ENCODE measurements around the gene THBS3. TPM values are rescaled to one million over a fixed set of nuclear protein-coding genes. Genes with fewer than 3 reads are reported as not detected.

The THBS3 gene
- polyA plus RNA-seq, 1 donor (not counting 4 experiments of a cell fraction or from before 2014, with no cell fraction given): 16.2 TPM

- H3K4me1 ChIP-seq (ENCODE audit: control insufficient read depth, extremely low read depth, insufficient read depth, low read length): peaks cover 5% of the 10 kb centered on the region
Observed at GRCh38 chr1:155184835-155185782, 22.6 kb downstream of the THBS3 start.

GRCh38 chr1:155184351-155184811 is 23.3 kb downstream of the THBS3 start:
- H3K27me3 ChIP-seq (ENCODE audit: control insufficient read depth, extremely low read depth, insufficient read depth, low read length): no peaks in the 10 kb centered on the region
- FAIRE-seq (no peak), DNase-seq (ENCODE audit: low read depth, low spot score) (no peak)
- no peaks in the 10 kb centered on the region for H3K9me3 ChIP-seq (ENCODE audit: control insufficient read depth, low read depth, low read length)
- H3K4me2 ChIP-seq (ENCODE audit: control insufficient read depth, extremely low read depth, insufficient read depth, low read depth, low read length): no peak overlapping the region
- dilution Hi-C loops (cut with MboI; ENCODE audit: extremely low pct_ligation_motif_present, low sequenced_read_pairs): no loop called here
- no peaks in the 10 kb centered on the region for H3K79me2 ChIP-seq (ENCODE audit: control insufficient read depth, insufficient read depth, low read length)
- no peak overlapping the region for H3K4me3 ChIP-seq (ENCODE audit: control insufficient read depth in 2 of 3, extremely low read depth in 1 of 3, insufficient read depth in 2 of 3, low read depth in 1 of 3, low read length in 3 of 3)
- H3K36me3 ChIP-seq (ENCODE audit: control insufficient read depth in 2 of 2, extremely low read depth in 1 of 2, insufficient read depth in 2 of 2, low read length in 2 of 2): peaks cover 0 to 3% of the 10 kb centered on the region in 2 experiments
- H3K9me1 ChIP-seq (ENCODE audit: control insufficient read depth, extremely low read depth, insufficient read depth, low read length): no peaks in the 10 kb centered on the region
- no peaks in the 10 kb centered on the region for H4K20me1 ChIP-seq (ENCODE audit: control insufficient read depth, extremely low read depth, insufficient read depth, low read length)
- H3K27ac ChIP-seq (ENCODE audit: control insufficient read depth, insufficient read depth, low read length): no peak overlapping the region
- no peak for TF ChIP-seq CTCF (optimal IDR thresholded peaks at IDR 0.05 in 1 of 3, IDR thresholded peaks at IDR 0.05 in 1 of 3, conservative IDR thresholded peaks at IDR 0.05 in 1 of 3; ENCODE audit: extremely low read depth in 1 of 3, insufficient read depth in 2 of 3, low read length in 3 of 3)
- TF ChIP-seq EZH2 (IDR thresholded peaks at IDR 0.05; ENCODE audit: low read length): no peak
- H3K9ac ChIP-seq (ENCODE audit: control insufficient read depth, extremely low read depth, insufficient read depth, low read length): no peak overlapping the region
- H3K4me1 ChIP-seq (ENCODE audit: control insufficient read depth, extremely low read depth, insufficient read depth, low read length): peaks cover 5% of the 10 kb centered on the region
- H2AFZ ChIP-seq (ENCODE audit: control insufficient read depth, low read length): no peak overlapping the region

More at GRCh38 chr1:155184835-155185782, 22.6 kb downstream of the THBS3 start:
- Histone ChIP-seq H3K27me3 (ENCODE audit: control insufficient read depth, extremely low read depth, insufficient read depth, low read length) (no peaks in the 10 kb centered on the region), H3K9me3 (ENCODE audit: control insufficient read depth, low read depth, low read length) (no peaks in the 10 kb centered on the region), H3K79me2 (ENCODE audit: control insufficient read depth, insufficient read depth, low read length) (no peaks in the 10 kb centered on the region), H3K36me3 (ENCODE audit: control insufficient read depth in 2 of 2, extremely low read depth in 1 of 2, insufficient read depth in 2 of 2, low read length in 2 of 2) (no peaks in the 10 kb centered on the region), H4K20me1 (ENCODE audit: control insufficient read depth, extremely low read depth, insufficient read depth, low read length) (no peaks in the 10 kb centered on the region), H3K27ac (ENCODE audit: control insufficient read depth, insufficient read depth, low read length) (no peak overlapping the region), H3K9me1 (ENCODE audit: control insufficient read depth, extremely low read depth, insufficient read depth, low read length) (no peaks in the 10 kb centered on the region), H2AFZ (ENCODE audit: control insufficient read depth, low read length) (no peak overlapping the region), H3K4me2 (ENCODE audit: control insufficient read depth, extremely low read depth, insufficient read depth, low read depth, low read length) (no peak overlapping the region), H3K4me3 (ENCODE audit: control insufficient read depth in 2 of 3, extremely low read depth in 1 of 3, insufficient read depth in 2 of 3, low read depth in 1 of 3, low read length in 3 of 3) (no peak overlapping the region), H3K9ac (ENCODE audit: control insufficient read depth, extremely low read depth, insufficient read depth, low read length) (no peak overlapping the region)
- dilution Hi-C loops (cut with MboI; ENCODE audit: extremely low pct_ligation_motif_present, low sequenced_read_pairs): no loop called here
- DNase-seq (ENCODE audit: low read depth, low spot score) (no peak), FAIRE-seq (no peak)
- TF ChIP-seq EZH2 (IDR thresholded peaks at IDR 0.05; ENCODE audit: low read length) (no peak), CTCF (optimal IDR thresholded peaks at IDR 0.05 in 1 of 3, IDR thresholded peaks at IDR 0.05 in 1 of 3, conservative IDR thresholded peaks at IDR 0.05 in 1 of 3; ENCODE audit: extremely low read depth in 1 of 3, insufficient read depth in 2 of 3, low read length in 3 of 3) (no peak)
